Measurements from ENCODE around the gene TOP1.

DNA sequence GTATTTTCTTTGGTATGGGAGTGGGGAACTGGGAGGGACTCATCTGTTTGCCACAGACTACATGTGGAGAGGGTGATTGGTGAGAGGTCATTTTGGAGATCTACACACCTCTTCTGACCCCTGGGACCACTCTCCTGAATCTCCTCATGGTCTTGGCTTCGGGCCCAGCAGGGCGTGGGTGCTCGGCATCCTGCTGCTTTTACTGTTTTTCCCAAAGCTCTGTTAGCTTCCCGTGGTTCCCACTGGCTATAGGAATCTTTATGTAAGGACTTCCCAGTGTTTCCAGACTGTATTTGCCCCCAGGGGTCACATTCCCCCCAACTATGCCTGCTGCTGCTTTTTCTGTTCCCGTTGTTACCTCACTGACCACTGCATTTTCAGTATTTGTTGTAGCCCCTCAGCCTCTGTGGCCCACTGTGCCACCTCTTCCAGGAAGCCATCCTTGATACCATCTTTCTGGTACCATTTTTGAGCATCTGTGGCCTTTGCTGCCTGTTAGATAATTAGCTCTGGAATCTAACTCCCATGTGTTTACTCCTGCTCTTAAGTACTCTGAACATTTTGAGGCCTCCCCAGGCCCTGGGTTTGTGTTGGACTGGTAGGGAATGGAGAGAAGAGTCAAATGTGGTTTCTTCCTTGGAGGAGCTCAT is 123.6 kb downstream of the TOP1 start:
- no peak for TF ChIP-seq SUZ12 (IDR thresholded peaks at IDR 0.05)
- no peak for TF ChIP-seq FOXM1 (IDR thresholded peaks at IDR 0.05; ENCODE audit: borderline replicate concordance)
- no peak for TF ChIP-seq CTBP1 (IDR thresholded peaks at IDR 0.05; ENCODE audit: borderline replicate concordance)
- TF ChIP-seq SP1 (IDR thresholded peaks at IDR 0.05): no peak
- TF ChIP-seq ARNT (IDR thresholded peaks at IDR 0.05): no peak
- TF ChIP-seq BHLHE40 (IDR thresholded peaks at IDR 0.05; ENCODE audit: borderline replicate concordance): no peak
